ENCODE measurements around the gene MAP3K20.

Gene MAP3K20

GRCh38 chr2:173240083-173240482 lies 164.4 kb downstream of the MAP3K20 start:
- in situ Hi-C loops (cut with MboI; ENCODE audit: low pct_unique_long_range_greater_than_20kb, low sequenced_read_pairs, unreplicated experiment), result no loop called here
- DNase-seq (ENCODE audit: low spot score), result no peak
- no peak for TF ChIP-seq CTCF (IDR thresholded peaks at IDR 0.05; ENCODE audit: extremely low read depth, insufficient read depth, missing control alignments)

- TF ChIP-seq CTCF (IDR thresholded peaks at IDR 0.05; ENCODE audit: extremely low read depth, insufficient read depth, missing control alignments), result no peak
- in situ Hi-C loops (cut with MboI; ENCODE audit: low pct_unique_long_range_greater_than_20kb, low sequenced_read_pairs, unreplicated experiment), result no loop called here
- DNase-seq (ENCODE audit: low spot score), result no peak
Measured at GRCh38 chr2:173241643-173242042, 166.0 kb downstream of the MAP3K20 start.

GRCh38 chr2:173247156-173247555 lies 171.5 kb downstream of the MAP3K20 start:
- DNase-seq (ENCODE audit: low spot score), result no peak
- in situ Hi-C loops (cut with MboI; ENCODE audit: low pct_unique_long_range_greater_than_20kb, low sequenced_read_pairs, unreplicated experiment), result no loop called here
- no peak for TF ChIP-seq CTCF (IDR thresholded peaks at IDR 0.05; ENCODE audit: extremely low read depth, insufficient read depth, missing control alignments)

GRCh38 chr2:173248381-173248780 lies 172.7 kb downstream of the MAP3K20 start:
- in situ Hi-C loops (cut with MboI; ENCODE audit: low pct_unique_long_range_greater_than_20kb, low sequenced_read_pairs, unreplicated experiment), result no loop called here
- no peak for TF ChIP-seq CTCF (IDR thresholded peaks at IDR 0.05; ENCODE audit: extremely low read depth, insufficient read depth, missing control alignments)
- DNase-seq (ENCODE audit: low spot score), result no peak

GRCh38 chr2:173249661-173250641 lies 174.3 kb downstream of the MAP3K20 start:
- DNase-seq (ENCODE audit: low spot score), result no peak
- in situ Hi-C loops (cut with MboI; ENCODE audit: low pct_unique_long_range_greater_than_20kb, low sequenced_read_pairs, unreplicated experiment), result no loop called here
- no peak for TF ChIP-seq CTCF (IDR thresholded peaks at IDR 0.05; ENCODE audit: extremely low read depth, insufficient read depth, missing control alignments)

GRCh38 chr2:173251225-173251624 lies 175.6 kb downstream of the MAP3K20 start:
- TF ChIP-seq CTCF (IDR thresholded peaks at IDR 0.05; ENCODE audit: extremely low read depth, insufficient read depth, missing control alignments), result no peak
- in situ Hi-C loops (cut with MboI; ENCODE audit: low pct_unique_long_range_greater_than_20kb, low sequenced_read_pairs, unreplicated experiment), result no loop called here
- DNase-seq (ENCODE audit: low spot score), result no peak
